ENCODE results near the gene SLC27A4.

DNA sequence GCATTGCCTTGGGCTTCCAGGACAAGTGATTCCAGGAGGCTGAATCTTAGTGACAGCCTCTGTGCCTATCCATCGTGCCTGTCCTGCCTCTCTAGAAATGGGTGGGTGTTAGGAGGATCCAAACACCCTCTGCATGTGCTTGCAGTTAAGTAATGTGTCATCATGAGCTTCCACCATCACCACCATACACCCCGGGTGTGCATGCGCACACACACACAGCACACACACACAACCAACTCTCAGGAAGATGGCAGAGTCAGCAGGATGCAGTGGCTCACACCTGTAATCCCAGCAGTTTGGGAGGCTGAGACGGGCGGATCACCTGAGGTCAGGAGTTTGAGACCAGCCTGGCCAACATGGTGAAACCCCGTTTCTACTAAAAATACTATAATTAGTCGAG is 57.5 kb downstream of the SLC27A4 start:
- TF ChIP-seq CTCF (IDR thresholded peaks at IDR 0.05) (no peak), POLR2AphosphoS5 (IDR thresholded peaks at IDR 0.05; ENCODE audit: insufficient read depth in 1 of 2, low read depth in 1 of 2) (no peak), POLR2A (IDR thresholded peaks at IDR 0.05) (no peak)

All from vagina (tissue), 2 donors.